Progenitor cell of endocrine pancreas (in vitro differentiated cells): ENCODE measurements around the gene PLCB4. TPM values are rescaled to one million over a fixed set of nuclear protein-coding genes. Genes with fewer than 3 reads are reported as not detected.

ENCODE experiments used
- DNase-seq: peaks from one replicate; pipeline ENCODE4 v3.0.0; 2021; ENCODE audit warnings: low spot score; ENCODE audit not compliant: unreplicated experiment
- H3K27ac Mint-ChIP-seq: 2 replicates; pipeline ENCODE4 v1.8.0; 2021; ENCODE audit warnings: mild to moderate bottlenecking, moderate library complexity, mixed read lengths
- H3K27me3 Mint-ChIP-seq: 2 replicates; pipeline ENCODE4 v1.8.0; 2021; ENCODE audit warnings: mixed read lengths
- H3K36me3 Mint-ChIP-seq: 2 replicates; pipeline ENCODE4 v1.8.0; 2022; ENCODE audit warnings: mixed read lengths; ENCODE audit not compliant: insufficient read depth
- H3K4me1 Mint-ChIP-seq: 2 replicates; pipeline ENCODE4 v1.8.0; 2021; ENCODE audit warnings: low read depth, mixed read lengths
- H3K4me3 Mint-ChIP-seq: 2 replicates; pipeline ENCODE4 v1.8.0; 2021; ENCODE audit warnings: low read depth, mild to moderate bottlenecking, moderate library complexity, mixed read lengths
- H3K9me3 Mint-ChIP-seq: 2 replicates; pipeline ENCODE4 v1.8.0; 2021; ENCODE audit warnings: low read depth, mixed read lengths
- total RNA-seq: library from RNA; stranded (reverse); gene quantifications from 2 replicates; pipeline ENCODE4 v1.2.1, GENCODE V29; 2021
- TF ChIP-seq, protein P1 (sequence below): fragments of 200-600 bp; sonication (generic); IDR thresholded peaks from one replicate; pipeline ENCODE4 v1.5.0; 2021; ENCODE audit warnings: antibody characterized with exemption, mild to moderate bottlenecking; ENCODE audit not compliant: unreplicated experiment

PLCB4 gene
- total RNA-seq, 1 donor from 2014 or later, result 17.2 TPM

DNA sequence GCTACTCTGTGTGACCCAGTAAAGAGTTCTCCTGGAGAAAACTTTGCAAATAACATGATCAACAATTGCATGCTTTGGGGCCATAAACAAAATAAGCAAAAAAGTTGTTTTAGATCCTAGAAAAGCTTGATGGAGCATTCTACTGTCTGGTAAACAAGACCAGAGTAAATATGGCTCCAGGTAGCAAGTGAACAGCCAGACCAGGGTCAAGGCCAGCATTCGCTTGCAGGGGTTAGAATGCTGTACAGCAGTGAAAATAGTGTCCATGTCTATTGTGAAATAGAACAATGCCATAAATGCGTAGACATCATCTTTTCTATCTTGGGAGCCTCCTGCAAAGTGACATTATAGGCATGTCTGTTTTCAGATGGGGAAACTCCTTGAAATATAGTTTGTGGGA lies 216.7 kb downstream of the PLCB4 start:
- Mint-ChIP-seq H3K36me3 (peaks cover 1% of the 10 kb centered on the region), H3K9me3 (no peaks in the 10 kb centered on the region), H3K4me3 (no peak overlapping the region), H3K27me3 (no peaks in the 10 kb centered on the region), H3K4me1 (peaks cover under 1% of the 10 kb centered on the region), H3K27ac (no peak overlapping the region)
- TF ChIP-seq, protein P1, sequence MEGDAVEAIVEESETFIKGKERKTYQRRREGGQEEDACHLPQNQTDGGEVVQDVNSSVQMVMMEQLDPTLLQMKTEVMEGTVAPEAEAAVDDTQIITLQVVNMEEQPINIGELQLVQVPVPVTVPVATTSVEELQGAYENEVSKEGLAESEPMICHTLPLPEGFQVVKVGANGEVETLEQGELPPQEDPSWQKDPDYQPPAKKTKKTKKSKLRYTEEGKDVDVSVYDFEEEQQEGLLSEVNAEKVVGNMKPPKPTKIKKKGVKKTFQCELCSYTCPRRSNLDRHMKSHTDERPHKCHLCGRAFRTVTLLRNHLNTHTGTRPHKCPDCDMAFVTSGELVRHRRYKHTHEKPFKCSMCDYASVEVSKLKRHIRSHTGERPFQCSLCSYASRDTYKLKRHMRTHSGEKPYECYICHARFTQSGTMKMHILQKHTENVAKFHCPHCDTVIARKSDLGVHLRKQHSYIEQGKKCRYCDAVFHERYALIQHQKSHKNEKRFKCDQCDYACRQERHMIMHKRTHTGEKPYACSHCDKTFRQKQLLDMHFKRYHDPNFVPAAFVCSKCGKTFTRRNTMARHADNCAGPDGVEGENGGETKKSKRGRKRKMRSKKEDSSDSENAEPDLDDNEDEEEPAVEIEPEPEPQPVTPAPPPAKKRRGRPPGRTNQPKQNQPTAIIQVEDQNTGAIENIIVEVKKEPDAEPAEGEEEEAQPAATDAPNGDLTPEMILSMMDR, result no peak
- no peak for DNase-seq

DNA sequence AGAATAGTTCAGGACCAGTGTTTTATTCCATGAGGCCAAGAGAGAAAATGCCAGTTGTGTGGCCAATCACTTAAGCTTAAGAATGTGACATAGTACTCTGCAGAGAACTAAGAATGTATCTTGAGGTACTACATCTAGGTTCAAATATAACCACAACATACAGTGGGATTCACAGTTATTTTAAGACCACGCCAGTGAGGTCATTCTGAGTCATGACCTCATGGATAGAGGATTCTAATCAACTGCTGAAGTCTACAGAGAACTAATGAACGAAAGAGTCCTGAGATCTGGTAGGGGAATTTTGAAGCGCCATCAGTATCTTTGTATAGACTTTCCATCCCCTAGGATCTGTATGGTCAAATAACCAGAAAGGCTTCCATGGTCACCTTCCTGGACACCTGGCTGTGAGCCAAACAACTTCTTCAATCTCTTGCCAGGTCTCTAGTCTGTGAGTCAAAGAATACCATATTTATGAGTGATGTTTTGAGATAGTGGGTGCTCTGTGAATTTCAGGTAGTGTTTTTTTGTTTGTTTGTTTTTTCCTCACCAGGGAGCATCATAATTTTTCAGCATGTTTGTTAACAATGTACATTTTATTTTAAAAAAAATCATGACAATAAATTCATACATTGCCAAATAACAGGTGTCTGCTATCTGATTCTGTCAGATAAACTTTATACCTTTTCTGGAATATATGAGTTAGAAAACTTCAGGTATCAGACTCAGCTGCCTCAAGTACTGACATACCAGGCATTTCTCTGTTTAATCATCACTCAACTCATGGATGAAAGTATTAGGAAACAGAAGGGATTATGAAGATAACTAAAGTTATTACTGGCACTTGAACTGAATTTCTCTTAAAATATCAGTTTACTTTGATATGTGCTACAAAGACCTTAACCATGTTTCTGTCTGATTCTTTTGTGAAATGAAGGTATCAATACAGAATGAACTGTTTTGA lies 217.9 kb downstream of the PLCB4 start:
- TF ChIP-seq, protein P1, result no peak
- no peaks in the 10 kb centered on the region for H3K27me3 Mint-ChIP-seq
- H3K4me1 Mint-ChIP-seq, result no peaks in the 10 kb centered on the region
- DNase-seq, result no peak
- H3K4me3 Mint-ChIP-seq, result no peak overlapping the region
- peaks cover 1% of the 10 kb centered on the region for H3K36me3 Mint-ChIP-seq
- H3K9me3 Mint-ChIP-seq, result no peaks in the 10 kb centered on the region
- no peak overlapping the region for H3K27ac Mint-ChIP-seq

DNA sequence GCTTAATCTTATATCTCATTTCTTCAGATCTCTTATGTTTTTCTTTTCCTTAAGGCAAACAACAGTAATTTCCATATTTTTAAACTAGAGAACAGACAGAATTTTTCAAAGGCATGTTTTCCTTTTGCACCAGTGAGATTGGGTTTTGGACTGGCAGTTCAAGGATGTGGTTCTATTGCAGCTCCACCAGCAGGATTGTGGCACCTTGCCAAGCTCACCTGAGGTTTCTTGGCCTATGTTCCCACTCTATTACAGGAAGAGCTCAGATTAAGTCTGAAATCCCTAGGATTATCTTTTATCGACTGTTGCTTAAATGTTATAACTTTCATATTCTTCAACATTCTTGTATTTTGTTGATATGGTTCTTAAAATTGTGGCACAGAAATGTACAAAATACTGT lies 218.9 kb downstream of the PLCB4 start:
- H3K27ac Mint-ChIP-seq, result no peak overlapping the region
- no peaks in the 10 kb centered on the region for H3K9me3 Mint-ChIP-seq
- TF ChIP-seq, protein P1, result no peak
- peaks cover 1% of the 10 kb centered on the region for H3K36me3 Mint-ChIP-seq
- no peaks in the 10 kb centered on the region for H3K27me3 Mint-ChIP-seq
- no peaks in the 10 kb centered on the region for H3K4me1 Mint-ChIP-seq
- H3K4me3 Mint-ChIP-seq, result no peak overlapping the region
- no peak for DNase-seq

DNA sequence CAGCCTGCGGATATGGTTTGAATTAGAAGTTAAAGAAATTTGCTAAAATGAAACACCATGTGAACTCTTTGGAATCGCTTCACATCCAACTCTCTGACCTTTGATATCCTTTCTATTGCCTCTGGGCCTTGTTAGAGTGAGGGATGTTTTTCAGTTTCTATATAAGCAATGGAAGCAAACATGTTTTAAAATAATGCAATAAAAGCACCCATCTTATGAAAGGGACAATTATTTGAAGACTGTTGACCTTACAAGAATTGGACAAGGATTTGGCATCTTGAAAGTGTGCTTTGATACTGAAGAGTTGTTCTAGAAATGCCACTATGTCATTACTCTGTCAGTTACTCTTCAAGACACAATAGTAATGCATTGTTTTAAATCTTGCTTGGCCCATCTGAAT lies 221.4 kb downstream of the PLCB4 start:
- TF ChIP-seq, protein P1, result no peak
- Mint-ChIP-seq H3K4me1 (no peaks in the 10 kb centered on the region), H3K27me3 (no peaks in the 10 kb centered on the region), H3K27ac (no peak overlapping the region), H3K9me3 (no peaks in the 10 kb centered on the region), H3K36me3 (peaks cover 1% of the 10 kb centered on the region), H3K4me3 (no peak overlapping the region)
- no peak for DNase-seq

DNA sequence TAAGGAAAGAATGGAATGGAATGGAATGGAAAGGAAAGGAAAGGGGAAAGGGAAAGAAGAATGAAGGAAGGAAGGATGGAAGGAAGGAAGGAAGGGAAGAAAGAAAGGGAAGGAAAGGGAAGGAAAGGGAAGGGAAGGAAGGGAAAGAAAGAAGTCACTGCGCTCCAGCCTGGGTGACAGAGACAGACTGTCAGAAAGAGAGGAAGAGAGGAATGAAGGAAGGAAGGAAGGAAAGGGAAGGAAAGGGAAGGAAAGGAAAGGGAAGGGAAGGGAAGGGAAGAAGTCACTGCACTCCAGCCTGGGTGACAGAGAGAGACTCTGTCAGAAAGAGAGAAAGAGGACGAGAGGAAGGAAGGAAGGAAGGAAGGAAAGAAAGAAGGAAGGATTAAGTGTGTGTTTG lies 224.3 kb downstream of the PLCB4 start:
- no peak for DNase-seq
- Mint-ChIP-seq H3K4me1 (no peaks in the 10 kb centered on the region), H3K9me3 (no peaks in the 10 kb centered on the region), H3K27me3 (no peaks in the 10 kb centered on the region), H3K36me3 (peaks cover 1% of the 10 kb centered on the region), H3K27ac (no peak overlapping the region), H3K4me3 (no peak overlapping the region)
- TF ChIP-seq, protein P1, result no peak
